ENCODE data around the gene ACSS3. TPM values are rescaled to one million over a fixed set of nuclear protein-coding genes. Genes with fewer than 3 reads are reported as not detected.

The ACSS3 gene
- total and polyA plus RNA-seq, 10 of the 15 experiments (the other 5 are each of a cell fraction or from before 2014, with no cell fraction given) = 0.06 to 0.31 TPM; not detected in 8

DNA sequence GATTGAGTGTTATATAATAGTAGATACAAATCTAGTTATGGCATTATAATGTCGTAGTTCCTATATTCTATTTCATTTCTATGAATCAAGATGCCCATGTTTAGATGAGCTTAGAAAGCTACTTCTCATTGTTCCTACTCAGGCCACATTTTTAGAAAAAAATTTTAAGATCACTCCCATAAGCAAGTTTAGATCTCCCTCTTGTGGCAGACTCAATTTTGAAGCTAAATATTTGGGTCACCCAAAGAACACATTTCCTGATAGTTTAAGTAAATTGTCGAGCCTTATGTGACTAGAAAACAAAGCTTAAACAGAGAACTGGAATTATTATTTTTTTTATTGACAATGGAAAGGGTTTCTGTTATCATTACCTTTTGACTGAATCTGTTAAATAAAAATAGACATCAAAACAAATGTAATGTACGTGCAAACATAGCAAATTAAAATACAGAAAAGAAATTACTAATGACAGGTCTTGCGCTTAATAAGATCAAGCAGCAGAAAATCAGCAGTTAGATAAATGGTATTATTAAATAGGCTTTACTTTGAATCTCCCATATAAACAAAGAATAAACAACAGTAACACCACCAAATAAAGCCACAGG is 180.2 kb downstream of the ACSS3 start (continued):
- TF ChIP-seq, protein P1, sequence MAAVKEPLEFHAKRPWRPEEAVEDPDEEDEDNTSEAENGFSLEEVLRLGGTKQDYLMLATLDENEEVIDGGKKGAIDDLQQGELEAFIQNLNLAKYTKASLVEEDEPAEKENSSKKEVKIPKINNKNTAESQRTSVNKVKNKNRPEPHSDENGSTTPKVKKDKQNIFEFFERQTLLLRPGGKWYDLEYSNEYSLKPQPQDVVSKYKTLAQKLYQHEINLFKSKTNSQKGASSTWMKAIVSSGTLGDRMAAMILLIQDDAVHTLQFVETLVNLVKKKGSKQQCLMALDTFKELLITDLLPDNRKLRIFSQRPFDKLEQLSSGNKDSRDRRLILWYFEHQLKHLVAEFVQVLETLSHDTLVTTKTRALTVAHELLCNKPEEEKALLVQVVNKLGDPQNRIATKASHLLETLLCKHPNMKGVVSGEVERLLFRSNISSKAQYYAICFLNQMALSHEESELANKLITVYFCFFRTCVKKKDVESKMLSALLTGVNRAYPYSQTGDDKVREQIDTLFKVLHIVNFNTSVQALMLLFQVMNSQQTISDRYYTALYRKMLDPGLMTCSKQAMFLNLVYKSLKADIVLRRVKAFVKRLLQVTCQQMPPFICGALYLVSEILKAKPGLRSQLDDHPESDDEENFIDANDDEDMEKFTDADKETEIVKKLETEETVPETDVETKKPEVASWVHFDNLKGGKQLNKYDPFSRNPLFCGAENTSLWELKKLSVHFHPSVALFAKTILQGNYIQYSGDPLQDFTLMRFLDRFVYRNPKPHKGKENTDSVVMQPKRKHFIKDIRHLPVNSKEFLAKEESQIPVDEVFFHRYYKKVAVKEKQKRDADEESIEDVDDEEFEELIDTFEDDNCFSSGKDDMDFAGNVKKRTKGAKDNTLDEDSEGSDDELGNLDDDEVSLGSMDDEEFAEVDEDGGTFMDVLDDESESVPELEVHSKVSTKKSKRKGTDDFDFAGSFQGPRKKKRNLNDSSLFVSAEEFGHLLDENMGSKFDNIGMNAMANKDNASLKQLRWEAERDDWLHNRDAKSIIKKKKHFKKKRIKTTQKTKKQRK (IDR thresholded peaks at IDR 0.05; ENCODE audit: low read depth, low read length) = no peak
- TF ChIP-seq RAD21 (IDR thresholded peaks at IDR 0.05; ENCODE audit: insufficient read depth, low read depth, low read length) (peak; percentile 54), CBX3 (IDR thresholded peaks at IDR 0.05; ENCODE audit: borderline replicate concordance, low read depth) (no peak), KAT2A (conservative IDR thresholded peaks at IDR 0.05; ENCODE audit: control insufficient read depth, low read depth, low read length) (no peak), SMC3 (IDR thresholded peaks at IDR 0.05; ENCODE audit: borderline replicate concordance, low read length) (peak; percentile 14; the same call in 1 of the 2 replicates), SUPT20H (IDR thresholded peaks at IDR 0.05; ENCODE audit: borderline replicate concordance, control insufficient read depth, low read depth, low read length) (no peak), TBL1XR1 (IDR thresholded peaks at IDR 0.05; ENCODE audit: low read depth, low read length) (no peak), ZNF384 (IDR thresholded peaks at IDR 0.05; ENCODE audit: borderline replicate concordance, low read depth, low read length) (peak; percentile 40; the same call in 1 of the 2 replicates)
- TF ChIP-seq, protein P2, sequence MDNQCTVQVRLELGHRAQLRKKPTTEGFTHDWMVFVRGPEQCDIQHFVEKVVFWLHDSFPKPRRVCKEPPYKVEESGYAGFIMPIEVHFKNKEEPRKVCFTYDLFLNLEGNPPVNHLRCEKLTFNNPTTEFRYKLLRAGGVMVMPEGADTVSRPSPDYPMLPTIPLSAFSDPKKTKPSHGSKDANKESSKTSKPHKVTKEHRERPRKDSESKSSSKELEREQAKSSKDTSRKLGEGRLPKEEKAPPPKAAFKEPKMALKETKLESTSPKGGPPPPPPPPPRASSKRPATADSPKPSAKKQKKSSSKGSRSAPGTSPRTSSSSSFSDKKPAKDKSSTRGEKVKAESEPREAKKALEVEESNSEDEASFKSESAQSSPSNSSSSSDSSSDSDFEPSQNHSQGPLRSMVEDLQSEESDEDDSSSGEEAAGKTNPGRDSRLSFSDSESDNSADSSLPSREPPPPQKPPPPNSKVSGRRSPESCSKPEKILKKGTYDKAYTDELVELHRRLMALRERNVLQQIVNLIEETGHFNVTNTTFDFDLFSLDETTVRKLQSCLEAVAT (IDR thresholded peaks at IDR 0.05) = no peak
- TF ChIP-seq, protein P3, sequence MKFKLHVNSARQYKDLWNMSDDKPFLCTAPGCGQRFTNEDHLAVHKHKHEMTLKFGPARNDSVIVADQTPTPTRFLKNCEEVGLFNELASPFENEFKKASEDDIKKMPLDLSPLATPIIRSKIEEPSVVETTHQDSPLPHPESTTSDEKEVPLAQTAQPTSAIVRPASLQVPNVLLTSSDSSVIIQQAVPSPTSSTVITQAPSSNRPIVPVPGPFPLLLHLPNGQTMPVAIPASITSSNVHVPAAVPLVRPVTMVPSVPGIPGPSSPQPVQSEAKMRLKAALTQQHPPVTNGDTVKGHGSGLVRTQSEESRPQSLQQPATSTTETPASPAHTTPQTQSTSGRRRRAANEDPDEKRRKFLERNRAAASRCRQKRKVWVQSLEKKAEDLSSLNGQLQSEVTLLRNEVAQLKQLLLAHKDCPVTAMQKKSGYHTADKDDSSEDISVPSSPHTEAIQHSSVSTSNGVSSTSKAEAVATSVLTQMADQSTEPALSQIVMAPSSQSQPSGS (IDR thresholded peaks at IDR 0.05; ENCODE audit: low read length) = no peak
- TF ChIP-seq, protein P4, sequence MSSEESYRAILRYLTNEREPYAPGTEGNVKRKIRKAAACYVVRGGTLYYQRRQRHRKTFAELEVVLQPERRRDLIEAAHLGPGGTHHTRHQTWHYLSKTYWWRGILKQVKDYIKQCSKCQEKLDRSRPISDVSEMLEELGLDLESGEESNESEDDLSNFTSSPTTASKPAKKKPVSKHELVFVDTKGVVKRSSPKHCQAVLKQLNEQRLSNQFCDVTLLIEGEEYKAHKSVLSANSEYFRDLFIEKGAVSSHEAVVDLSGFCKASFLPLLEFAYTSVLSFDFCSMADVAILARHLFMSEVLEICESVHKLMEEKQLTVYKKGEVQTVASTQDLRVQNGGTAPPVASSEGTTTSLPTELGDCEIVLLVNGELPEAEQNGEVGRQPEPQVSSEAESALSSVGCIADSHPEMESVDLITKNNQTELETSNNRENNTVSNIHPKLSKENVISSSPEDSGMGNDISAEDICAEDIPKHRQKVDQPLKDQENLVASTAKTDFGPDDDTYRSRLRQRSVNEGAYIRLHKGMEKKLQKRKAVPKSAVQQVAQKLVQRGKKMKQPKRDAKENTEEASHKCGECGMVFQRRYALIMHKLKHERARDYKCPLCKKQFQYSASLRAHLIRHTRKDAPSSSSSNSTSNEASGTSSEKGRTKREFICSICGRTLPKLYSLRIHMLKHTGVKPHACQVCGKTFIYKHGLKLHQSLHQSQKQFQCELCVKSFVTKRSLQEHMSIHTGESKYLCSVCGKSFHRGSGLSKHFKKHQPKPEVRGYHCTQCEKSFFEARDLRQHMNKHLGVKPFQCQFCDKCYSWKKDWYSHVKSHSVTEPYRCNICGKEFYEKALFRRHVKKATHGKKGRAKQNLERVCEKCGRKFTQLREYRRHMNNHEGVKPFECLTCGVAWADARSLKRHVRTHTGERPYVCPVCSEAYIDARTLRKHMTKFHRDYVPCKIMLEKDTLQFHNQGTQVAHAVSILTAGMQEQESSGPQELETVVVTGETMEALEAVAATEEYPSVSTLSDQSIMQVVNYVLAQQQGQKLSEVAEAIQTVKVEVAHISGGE (CRISPR knock-in tag; IDR thresholded peaks at IDR 0.05) = no peak
- TF ChIP-seq, protein P5, sequence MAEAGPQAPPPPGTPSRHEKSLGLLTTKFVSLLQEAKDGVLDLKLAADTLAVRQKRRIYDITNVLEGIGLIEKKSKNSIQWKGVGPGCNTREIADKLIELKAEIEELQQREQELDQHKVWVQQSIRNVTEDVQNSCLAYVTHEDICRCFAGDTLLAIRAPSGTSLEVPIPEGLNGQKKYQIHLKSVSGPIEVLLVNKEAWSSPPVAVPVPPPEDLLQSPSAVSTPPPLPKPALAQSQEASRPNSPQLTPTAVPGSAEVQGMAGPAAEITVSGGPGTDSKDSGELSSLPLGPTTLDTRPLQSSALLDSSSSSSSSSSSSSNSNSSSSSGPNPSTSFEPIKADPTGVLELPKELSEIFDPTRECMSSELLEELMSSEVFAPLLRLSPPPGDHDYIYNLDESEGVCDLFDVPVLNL (IDR thresholded peaks at IDR 0.05; ENCODE audit: low read depth, low read length) = no peak
- TF ChIP-seq, protein P6, sequence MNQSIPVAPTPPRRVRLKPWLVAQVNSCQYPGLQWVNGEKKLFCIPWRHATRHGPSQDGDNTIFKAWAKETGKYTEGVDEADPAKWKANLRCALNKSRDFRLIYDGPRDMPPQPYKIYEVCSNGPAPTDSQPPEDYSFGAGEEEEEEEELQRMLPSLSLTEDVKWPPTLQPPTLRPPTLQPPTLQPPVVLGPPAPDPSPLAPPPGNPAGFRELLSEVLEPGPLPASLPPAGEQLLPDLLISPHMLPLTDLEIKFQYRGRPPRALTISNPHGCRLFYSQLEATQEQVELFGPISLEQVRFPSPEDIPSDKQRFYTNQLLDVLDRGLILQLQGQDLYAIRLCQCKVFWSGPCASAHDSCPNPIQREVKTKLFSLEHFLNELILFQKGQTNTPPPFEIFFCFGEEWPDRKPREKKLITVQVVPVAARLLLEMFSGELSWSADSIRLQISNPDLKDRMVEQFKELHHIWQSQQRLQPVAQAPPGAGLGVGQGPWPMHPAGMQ (IDR thresholded peaks at IDR 0.05; ENCODE audit: borderline replicate concordance) = no peak
